GOT3 (cell line): ENCODE results near the gene IFNA1.
"Not testable (repeated sequence)": the region's sequence is repeated elsewhere in the genome, so short reads cannot be mapped to it uniquely, and the experiment has no call there.

Experiments used
- DNase-seq: peaks from one replicate; lab custom pipeline; 2025; ENCODE audit warnings: mixed read lengths; lab: John Stamatoyannopoulos, UW

IFNA1 gene

DNA sequence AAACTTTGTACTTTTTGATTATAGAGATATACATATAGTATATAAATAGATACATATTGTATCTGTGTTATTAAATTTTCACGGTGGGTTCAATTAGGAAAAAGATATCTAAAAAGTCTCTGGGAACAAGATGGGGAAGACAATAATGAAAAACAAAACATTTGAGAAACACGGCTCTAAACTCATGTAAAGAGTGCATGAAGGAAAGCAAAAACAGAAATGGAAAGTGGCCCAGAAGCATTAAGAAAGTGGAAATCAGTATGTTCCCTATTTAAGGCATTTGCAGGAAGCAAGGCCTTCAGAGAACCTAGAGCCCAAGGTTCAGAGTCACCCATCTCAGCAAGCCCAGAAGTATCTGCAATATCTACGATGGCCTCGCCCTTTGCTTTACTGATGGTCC lies at the start of gene IFNA1:
IFNA1 (plus strand) TSS at position 301 of the 400 bp plus-strand sequence; CDS start at position 370, 69 bp downstream.
- no peak for DNase-seq

DNA sequence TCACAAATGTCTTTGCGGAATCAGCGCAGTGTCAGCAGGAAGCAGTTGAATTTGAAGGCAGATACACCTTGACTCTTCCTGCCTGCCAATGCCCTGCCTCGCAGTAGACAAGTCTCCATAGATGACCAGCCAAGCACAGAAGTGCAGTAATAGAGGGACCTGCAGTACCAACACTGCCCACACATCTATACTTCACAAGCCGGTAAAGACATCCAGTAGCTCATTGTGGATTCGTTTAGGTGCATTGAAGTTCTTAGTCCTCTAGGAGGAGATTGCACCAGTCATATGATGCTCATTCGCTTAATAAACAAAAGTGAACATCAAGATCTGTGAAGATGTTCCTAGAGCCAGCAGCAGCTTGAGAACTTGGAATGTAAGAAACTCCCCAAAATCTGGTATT lies 48.0 kb upstream of the IFNA1 start:
- DNase-seq = no peak

DNA sequence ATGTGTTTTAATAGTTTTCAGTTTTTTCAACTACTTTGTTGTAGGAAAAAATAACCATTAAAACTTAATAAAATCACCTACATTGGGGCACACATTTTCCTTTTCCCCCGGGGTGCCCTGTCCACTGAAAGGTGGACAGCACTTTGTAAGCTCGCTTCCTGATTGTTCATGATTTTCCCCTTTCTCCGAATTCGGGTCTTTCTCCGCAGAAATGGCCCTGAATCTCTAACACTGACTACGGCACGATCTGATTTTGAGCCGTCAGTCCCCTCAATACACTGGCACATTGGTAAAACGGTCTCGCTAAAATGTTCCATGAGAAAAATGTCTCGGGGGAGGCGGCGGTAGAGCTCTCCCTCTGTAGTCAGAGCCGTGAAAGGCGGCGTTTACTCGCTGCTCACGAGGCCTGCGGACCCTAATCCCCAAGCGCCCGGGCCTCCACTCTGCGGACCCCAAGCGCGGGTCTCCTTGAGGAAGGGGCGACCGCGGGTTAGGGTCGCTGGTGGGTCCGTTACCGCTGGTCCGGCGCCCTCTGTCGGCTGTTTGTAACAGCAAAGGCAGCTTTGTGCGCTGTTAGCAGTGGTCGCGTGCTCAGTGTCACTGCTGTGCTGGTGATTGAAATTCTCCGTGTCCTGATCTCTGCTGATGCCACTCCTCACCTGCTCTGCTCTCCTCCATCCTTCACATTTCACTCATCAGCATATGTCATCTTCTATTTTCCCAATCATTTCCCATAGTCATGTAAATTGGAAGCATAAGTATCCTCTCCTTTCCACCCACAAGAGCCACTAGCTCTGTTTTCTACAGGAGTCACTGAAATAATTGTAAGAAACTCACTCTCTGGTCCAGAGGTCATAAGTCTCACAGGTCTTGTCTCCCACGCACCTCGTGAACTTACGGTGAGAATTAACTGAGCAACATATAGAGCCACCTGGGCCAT lies 44.2 kb upstream of the IFNA1 start:
- no peak for DNase-seq

DNA sequence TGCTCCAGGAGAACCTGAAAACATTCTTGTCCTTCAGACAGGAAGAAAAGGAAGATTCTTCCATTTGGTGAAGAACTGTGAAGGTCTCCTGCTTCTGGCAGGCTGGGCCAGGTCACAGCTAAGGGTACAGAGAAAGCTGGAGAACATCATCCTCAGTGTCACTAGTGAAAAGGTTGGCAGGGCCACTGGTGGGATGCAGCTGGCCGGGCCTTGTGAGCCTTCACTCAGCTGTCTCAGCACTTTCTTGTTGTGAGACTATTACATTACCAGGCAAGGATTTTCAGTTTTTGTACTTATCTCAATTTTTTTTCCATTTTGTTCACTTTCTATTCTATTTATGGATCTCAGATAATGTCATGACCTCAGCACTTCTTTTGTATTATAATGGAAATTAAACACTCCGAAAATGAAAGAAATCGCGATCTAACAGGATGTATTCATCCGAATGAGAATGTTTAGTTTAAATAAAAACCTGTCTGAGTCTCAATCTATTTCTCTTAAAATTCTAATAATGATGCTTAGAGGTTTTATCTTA lies 41.2 kb upstream of the IFNA1 start:
- DNase-seq = no peak

DNA sequence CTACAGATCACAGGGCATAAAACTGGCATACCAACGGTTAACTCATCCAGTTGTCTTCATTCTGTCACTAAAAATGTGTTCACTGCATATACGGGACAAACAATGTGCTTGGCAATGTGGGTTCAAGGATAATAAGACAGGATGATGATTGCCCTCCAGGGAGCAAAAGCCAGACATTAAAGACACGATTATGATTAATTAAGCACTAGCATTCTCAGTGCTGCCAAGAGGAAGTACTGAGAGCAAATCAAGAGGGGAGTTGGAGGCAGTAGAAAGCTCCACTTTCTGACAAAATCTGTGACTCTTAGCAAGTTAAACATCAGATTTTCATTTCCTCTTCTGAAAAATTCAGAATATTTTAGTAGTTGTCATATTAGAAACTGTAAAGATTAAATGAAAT lies 40.3 kb upstream of the IFNA1 start:
- DNase-seq = no peak

DNA sequence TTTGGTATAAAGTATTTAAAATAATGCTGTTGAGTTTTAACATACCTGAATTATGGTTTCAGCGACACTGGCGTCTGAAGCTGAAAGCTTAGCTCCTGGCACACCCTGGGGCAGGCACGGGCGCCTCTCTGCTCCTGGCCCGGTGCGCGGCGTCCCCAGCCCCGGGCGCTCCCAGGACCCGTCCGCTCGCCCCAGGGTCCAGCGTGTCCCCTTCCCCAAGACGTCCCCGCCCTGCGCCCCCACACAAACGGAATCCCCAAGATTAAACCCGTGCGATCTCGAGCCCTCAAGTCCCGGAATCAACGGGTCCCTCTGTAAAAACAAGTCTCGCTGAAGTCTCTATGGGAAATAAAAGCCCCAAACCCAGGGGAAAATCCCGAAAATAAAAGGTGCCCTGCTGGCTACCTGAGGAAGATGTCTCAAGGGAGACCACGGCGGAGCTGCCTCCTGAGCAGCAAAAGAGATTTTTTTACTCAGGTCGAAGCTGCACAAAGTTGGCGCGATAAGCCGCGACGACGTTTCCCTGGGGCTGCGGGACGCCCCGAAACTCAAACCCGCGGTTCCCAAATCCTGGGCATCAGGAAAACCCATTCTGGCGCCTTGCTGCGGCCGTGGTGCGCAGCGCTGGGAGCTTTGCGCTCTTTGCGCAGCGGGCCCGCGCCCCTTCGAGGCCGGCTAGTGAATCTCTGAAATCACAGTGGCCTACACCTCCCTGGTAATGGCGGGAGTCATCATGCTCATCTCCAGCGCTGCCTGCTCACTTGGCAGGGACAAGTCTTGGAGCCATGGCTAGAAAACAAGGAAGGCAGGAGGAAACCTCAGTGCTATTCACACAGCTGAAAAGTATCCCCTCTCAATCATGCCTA lies 37.6 kb upstream of the IFNA1 start:
- no peak for DNase-seq

DNA sequence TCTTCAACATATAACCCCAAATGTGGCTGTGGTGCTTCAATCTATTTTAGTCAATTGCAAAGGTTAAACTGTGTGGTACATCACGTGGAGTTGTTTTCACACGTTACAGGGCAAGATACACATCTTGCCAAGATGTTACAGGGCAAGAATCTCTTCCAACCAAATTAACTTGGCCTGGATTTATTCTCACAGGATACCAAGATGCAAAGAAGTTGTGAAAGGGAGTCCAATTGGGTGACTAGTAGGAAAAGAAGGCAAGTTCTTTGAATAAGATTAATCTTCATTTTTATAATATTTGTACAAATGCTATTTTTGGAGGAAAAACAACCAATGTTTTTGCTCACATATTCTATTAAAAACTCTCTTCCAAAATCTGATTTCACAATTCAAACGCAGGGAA lies 36.1 kb upstream of the IFNA1 start:
- DNase-seq = no peak

DNA sequence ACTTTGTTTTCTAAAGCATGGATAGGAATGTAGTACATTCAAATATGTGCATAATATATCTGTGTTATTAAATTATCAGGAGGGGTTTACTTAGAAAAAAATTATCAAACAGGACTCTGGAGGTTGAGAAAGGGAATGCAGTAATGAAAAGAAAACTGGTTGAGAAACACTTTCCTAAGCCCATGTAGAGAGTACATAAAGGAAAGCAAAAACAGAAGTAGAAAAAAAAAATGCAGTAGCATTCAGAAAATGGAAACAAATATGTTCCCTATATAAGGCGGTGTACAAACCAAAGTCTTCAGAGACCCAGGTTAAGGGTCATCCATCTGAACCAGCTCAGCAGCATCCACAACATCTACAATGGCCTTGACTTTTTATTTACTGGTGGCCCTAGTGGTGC lies 31.4 kb upstream of the IFNA1 start, which contains the start of gene IFNA8:
IFNA8 (plus strand) TSS at position 301 of the 400 bp plus-strand sequence; CDS start at position 361, 60 bp downstream.
- no peak for DNase-seq

DNA sequence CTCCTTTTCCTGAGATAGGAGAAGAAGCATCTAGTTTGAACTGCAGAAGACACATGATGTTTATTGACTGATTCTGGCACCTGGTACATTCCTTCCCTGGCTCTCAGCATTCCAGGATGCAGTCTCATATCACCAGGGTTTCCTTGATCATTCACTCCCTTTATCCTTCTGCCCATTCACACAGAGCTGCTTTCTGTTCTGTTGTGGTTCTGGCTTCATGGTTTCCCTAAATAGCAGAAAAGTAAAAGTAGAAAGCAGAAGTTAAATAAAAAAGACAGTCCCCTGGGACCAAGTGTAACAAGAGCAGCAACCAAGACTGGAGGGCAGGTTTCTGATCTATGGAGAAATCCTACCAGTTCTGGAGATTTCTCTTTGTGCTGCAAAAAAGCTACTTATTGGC lies 28.1 kb upstream of the IFNA1 start:
- DNase-seq = no peak

DNA sequence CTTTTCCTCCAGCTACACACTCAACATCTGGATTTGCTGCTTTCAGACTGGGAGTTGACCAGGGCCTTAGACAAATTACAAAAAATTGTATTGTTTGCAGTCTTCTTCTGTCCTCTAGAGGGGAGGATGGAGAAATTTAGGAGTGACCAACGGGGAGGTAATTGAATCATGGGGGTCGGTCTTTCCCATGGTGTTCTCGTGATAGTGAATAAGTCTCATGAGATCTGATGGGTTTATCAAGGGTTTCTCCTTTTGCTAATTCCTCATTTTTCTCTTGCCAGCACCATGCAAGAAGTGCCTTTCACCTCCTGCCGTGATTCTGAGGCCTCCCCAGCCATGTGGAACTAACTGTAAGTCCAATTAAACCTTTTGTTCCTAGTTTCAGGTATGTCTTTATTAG lies 27.1 kb upstream of the IFNA1 start:
- no peak for DNase-seq

DNA sequence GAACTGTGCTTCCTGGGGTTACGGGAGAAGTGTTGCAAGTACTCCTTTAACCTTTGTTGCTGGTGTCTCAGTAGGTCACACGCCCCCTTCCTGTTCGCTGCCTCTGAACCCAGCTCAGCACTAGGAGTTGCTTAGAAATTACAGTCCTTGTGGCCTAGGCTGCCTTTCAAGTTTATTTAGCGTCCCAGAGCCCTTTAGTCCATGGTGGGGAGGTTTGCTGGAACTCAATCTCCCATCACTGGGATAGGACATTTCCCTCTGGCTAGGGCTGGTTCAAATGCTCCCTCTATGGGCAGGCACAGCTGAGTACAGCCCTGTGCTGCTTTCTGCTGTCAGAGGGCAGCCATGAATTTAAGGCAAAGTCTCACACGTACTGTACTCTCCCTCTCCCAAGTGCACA lies 26.6 kb upstream of the IFNA1 start:
- no peak for DNase-seq

DNA sequence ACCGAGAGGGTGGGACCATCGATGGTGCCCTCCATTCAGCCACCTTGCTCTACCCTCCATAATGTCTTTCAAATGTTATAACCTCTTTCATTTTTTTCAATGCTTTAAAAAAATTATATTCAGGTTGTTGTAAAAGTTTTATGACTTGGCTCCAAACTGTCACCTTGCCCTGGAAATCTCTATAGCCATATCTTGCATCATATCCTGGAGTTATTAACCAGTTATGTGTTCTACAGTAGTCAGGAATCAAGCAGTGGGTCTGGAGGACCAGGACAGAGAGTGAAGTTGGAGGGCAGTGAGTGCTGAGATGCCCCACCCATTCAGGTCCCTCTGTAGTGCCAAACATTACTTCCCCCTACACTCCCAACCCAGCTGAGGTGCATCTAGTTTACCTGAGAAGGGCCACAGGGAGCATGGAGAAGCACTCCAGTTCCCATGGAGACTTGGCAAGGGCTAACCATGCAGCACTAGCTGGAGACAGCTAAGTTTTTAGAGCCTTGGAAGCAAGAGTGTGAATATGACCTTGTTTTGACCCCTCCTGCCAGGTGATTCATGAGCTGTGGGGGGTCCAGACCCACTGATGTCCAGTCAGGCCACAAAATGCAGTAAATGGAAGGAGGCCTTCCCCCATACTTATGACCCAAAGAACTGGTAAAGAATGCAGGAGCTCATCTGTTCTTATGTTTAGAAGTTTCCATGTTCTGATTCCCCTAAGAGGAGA lies 25.9 kb upstream of the IFNA1 start:
- no peak for DNase-seq

DNA sequence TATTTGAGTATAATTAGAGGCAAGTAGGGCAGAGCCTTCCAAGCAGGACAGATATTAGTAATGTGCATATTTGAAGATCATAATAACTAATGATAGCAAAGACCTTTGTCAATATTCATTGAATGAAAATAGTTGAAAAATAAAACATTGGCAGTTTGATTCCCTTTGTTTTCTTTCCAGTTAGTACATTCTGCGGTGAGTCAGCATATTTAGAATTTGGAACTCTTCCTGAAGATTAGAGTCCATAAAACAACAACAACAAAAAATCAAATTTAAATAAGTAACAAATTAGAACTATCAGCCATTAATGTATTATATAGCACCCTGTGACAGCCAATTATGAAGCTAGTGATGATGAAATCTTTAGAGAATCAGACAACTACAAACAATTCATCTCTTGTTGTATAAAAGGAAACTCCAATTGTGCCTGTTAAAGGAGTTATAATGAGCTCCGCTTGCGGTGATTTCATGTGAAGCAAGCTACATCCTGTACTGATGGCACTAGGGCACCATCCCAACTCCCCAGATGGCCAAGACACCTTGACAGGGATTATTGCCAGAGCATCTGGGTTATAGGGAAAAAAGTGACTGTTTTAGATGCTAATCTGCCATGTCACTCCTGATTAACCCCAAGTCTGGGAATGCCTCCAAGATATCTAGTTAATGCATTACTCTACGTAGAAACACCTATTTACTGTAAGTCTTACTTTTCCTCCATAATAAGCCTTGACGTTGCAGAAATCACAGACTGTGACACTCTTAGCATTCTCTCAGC lies 24.6 kb upstream of the IFNA1 start:
- DNase-seq = no peak

DNA sequence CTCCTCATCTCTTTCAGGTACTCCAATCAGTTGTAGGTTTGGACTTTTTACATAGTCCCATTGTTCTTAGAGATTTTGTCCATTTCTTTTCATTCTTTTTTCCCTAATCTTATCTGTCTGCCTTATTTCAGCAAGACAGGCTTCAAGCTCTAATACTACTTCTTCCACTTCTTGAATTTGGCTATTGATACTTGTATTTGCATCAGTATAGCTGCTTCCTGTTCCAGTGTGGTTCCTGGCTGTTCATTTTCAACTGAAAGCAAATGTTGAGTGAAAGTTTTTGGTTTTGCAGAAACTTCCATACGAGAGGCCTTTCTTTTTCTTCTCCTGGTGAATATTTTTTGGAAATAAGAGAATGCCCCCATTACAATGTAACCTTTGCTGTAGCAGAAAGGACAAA lies 12.0 kb upstream of the IFNA1 start:
- DNase-seq = no peak

DNA sequence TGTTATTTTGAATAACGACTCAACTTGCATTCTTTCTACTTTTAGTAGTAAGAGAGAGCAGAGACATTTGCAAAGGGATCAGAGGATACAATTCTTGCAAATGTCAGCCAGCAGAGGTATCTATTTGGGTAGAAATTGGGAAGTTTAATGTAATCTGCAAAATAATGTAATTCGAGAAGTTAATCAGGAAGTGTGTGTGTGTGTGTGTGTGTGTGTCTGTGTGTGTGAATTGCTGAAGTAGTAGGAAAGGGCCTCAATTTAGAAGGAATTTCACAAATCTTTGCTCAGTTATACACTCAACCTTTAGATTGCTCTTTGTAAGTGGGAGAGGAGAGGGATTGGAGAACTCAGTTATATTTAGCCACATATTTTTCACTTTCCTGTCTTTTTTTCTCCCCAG lies 11.0 kb upstream of the IFNA1 start:
- no peak for DNase-seq

DNA sequence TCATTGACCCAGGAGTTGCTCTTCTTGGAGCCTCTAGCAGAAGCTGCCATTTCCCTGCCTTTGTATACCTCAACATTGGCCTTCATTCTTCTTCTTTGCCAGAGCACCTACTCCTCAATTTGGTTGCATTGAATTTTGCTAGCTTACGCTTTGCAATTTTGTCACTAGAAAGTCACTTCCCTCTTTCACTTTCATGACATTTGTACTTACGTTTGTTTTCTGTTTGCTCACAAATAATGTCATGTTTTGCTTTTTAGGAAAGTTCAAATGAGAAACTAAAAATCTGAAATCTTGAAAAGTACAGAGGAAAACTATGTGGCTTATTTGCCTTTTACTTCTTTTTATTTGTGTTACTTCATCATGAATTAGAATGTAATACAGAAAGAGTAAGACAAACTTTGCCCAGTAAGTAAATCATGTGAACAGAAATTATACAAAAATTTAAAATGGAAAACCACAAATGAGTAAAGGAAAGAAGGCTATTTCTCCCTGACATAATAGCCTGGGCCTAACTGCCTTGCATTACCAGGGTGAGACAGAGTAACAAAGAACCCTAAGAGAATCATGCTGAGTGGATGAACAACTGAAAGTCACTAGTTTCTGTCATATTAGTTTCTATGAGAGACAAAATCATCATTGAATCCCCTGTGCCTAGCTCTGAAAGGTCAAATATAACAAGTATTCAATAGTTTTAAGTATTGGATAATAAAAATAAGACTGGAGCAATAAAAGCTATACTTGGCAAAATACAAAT lies 7.4 kb upstream of the IFNA1 start:
- DNase-seq = no peak

DNA sequence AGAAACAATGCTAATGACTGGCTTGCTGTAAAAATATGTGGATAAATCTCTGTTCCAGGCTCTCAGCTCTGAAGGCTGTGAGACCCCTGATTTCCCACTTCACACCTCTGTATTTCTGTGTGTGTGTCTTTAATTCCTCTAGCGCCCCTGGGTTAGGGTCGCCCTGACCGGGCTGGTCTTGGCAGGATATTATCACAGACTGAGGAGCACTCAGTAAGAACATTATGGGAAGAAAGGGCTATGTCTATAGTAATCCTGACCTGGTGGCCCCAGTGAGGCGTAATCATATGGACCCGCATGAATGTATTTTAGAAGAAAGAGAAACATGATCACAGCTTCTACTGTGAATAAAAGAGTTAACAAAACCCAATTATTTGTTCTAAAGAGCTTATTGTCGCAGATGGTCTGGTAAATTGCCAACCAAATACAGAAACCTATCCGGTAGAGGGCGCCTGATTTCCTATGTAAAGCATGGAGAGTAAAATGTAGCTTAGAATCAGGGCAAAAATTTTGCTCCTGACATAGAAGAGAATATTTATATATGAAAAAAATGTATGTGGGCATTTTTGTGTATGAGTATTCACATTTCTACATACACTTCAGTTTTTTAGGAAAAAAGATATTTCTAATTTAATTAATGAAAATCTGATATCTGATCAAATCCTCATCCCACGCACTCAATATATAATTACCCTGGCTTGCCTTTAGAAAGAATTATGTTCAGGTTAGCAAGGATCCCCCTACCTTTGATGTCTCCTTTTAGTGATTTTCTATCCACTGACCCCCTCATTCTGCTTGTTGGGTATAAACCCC lies 5.8 kb upstream of the IFNA1 start:
- no peak for DNase-seq

DNA sequence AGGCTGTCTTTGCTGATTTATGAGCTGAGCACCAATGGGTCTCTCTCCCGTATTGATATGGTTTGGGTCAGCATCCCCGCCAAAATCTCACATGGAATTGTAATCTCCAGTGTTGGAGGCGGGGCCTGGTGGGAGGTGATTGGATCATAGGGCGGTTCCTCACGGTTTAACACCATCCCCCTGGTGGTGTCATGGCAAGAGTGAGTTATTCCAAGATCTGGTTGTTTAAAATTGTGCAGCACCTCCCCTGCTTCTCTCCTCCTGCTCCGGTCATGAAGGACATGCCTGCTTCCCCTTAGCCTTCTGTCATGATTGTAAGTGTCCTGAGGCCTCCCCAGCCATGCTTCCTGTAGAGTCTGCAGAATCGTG lies 5.2 kb upstream of the IFNA1 start:
- DNase-seq = not testable (repeated sequence)

DNA sequence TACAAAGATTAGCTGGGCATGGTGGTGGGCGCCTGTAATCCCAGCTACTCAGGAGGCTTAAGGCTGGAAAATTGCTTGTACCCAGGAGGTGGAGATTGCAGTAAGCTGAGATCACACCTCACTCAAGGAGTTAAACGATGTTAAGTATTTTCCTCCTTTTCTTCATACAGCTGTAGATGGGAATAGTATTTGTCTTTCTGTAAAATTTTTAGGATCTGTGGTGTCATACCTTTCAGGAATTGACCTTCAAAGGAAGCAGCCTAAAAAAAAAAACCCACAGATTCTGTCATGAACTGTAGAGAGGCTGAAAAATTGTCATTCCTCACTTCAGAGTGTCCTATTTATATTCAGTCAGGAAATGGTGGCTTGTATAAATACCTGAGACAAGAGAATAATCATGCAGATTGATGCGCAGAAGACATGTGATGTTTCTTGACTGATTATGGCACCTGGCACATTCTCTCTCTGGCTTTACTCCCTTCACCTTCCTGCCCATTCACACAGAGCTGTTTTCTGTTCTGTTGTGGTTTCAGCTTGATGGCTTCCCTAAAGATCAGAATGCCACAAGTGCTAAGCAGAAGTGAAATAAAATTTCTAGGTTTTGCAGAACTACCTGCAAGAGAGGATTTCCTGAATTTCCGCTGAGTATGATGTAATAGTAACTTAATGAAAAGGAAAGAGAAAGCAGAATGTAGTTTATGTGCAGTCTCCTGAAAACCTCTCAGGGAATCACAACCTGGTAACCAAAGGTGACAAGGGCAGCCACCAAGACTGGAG lies 3.8 kb downstream of the IFNA1 start:
- no peak for DNase-seq
